Measurements from ENCODE around the gene CCDC171. TPM values are rescaled to one million over a fixed set of nuclear protein-coding genes. Genes with fewer than 3 reads are reported as not detected.

CCDC171 gene
- total RNA-seq: 2.7 and 2.9 TPM in 2 replicates

DNA sequence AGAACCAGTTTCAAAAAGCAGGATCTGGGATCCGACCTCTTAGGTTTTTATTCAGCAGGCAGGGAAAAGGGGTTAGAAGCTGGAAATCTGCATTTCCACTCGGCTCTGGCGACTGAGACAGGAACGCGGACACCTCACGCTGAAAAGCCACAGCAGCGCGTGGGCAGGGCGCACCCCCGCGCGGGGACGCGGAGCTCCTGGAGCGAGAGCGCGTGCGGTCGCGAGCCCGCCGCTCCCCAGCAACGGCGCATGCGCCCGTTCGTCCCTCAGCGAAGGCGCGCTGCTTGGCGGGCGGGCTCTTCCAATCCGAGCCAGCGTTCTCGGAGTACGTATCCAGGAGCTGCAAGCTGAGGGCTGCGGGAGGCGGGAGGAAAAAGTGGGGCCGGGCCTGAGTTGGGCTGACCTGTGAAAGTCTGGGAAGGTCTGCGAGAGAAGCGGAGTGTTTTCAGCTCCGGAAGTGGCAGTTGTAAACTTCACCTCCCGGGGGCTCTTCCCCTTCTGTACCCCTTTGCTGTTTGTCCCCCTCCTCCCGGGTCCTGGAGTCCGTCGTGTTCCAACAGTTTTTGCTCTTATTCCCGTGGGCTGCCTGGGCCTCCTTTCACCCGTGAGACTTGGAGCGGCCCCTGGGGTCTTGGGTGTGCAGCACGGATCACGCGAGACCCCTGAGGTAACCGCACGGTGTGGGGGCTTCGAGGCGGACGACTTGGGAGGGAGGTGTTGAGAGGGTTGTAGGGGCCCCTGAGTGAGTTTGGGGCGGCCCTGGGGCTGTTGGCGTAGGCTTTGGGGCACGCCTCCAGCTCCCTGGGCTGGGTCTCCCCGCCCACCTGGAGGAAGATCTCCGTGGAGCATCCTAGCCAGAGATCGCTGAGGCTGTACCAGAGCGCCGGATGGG lies at the start of gene CCDC171:
Gene CCDC171, plus strand, starts transcription at position 408 of the 892 bp plus-strand sequence. CDS start 11,046 bp downstream, outside the sequence.

DNA sequence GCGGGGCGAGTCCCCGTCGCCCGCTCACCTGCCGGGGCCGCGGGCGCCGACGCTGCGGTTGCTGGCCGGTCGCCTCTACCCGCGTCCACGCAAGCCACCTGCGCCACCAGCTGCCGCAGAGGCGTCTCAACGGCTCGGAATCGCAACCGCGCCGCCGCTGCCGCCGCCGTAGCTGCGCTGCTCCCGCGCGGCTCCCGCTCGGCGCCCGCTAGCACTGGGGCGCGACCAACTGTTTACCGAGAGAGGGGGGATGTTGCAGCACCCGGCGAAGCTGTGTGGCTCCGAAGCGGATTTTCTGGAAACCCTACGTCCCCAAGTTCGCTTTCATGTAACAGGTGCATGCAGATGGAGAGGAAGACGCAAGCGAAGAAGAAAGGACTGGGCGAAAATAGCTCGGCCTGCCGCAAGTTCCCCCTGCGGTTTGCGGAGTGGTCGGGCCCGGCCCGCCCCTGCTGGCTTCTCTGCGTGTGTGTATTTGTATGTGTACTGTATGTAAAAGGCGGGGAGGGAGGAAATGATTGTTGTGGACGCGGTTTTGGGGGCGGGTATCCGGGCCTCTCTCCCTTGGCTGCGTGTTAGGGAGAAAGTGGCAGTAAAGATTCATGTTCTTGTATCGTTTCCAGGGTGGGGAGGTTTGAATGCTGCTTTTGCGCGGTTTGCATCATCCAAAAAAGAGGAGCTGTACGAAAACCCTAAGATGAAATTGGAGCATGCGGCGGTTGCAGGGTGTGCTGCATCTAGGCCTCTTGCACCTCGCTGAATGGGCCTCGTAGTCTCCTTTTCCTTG lies 41.9 kb upstream of the CCDC171 start, which contains the start of gene PSIP1:
Gene PSIP1, minus strand, starts transcription at position 182 of the 787 bp plus-strand sequence. CDS start 782 bp downstream, outside the sequence.

Small RNA genes lying within 50 kb of the gene (small RNA-seq; reads per million reads assigned to genes)
- gene AL513423.1 (not detected), gene HMGN2P16 (not detected), gene RN7SL98P (not detected), gene RNU6-14P (0.16 reads per million), gene RNU6-246P (not detected)

Other genes with a start within 250 kb of the CCDC171 start
- gene TTC39B, start 245.8 kb upstream of the CCDC171 start, total RNA-seq: 8.2 and 9.6 TPM in 2 replicates
- 26.8 and 33.8 TPM in 2 replicates for gene SNAPC3, start 130.2 kb upstream of the CCDC171 start, total RNA-seq
- 30.5 and 44.2 TPM in 2 replicates for gene PSIP1, start 42.1 kb upstream of the CCDC171 start, total RNA-seq